GM23338 (cell line): Measurements from ENCODE around the gene CCDC63. TPM values are rescaled to one million over a fixed set of nuclear protein-coding genes. Genes with fewer than 3 reads are reported as not detected.

Experiments
- ATAC-seq: fragments of 200-7000 bp; cut with Tn5 transposase; 3 replicates; pipeline ENCODE4 v1.9.1; 2020
- DNase-seq: peaks from one replicate; pipeline ENCODE4 v3.0.0-alpha.2; 2015; ENCODE audit warnings: low spot score
- H2AFZ ChIP-seq: fragments of 200-600 bp; sonication (generic); 2 replicates; pipeline ENCODE4 v1.8.0; 2016; ENCODE audit warnings: antibody characterized with exemption, mild to moderate bottlenecking, moderate library complexity
- H3F3A ChIP-seq: fragments of 200-600 bp; sonication (generic); replicated peaks from 2 replicates; pipeline ENCODE4 v1.8.0; 2017; ENCODE audit warnings: antibody characterized with exemption, mixed run types, low read depth
- H3K27ac ChIP-seq: fragments of 200-600 bp; sonication (generic); 2 replicates; pipeline ENCODE4 v1.6.1; 2016; ENCODE audit warnings: low read depth
- H3K27me3 ChIP-seq: fragments of 200-600 bp; sonication (generic); 2 replicates; pipeline ENCODE4 v1.8.0; 2016; ENCODE audit warnings: mild to moderate bottlenecking, mixed run types, moderate library complexity; ENCODE audit not compliant: insufficient read depth
- H3K36me3 ChIP-seq: fragments of 200-600 bp; sonication (generic); 2 replicates; pipeline ENCODE4 v1.8.0; 2016; ENCODE audit warnings: mild to moderate bottlenecking; ENCODE audit not compliant: insufficient read depth
- H3K4me1 ChIP-seq: fragments of 200-600 bp; sonication (generic); 2 replicates; pipeline ENCODE4 v1.8.0; 2016; ENCODE audit warnings: mild to moderate bottlenecking, moderate library complexity; ENCODE audit not compliant: insufficient read depth
- H3K4me2 ChIP-seq: fragments of 200-600 bp; sonication (generic); 2 replicates; pipeline ENCODE4 v1.7.1; 2017; ENCODE audit warnings: mixed run types
- H3K4me3 ChIP-seq: fragments of 200-600 bp; sonication (generic); 2 replicates; pipeline ENCODE4 v1.6.1; 2016; ENCODE audit warnings: mixed run types
- H3K79me2 ChIP-seq: fragments of 200-600 bp; sonication (generic); replicated peaks from 2 replicates; pipeline ENCODE4 v1.8.0; 2017; ENCODE audit warnings: mild to moderate bottlenecking; ENCODE audit not compliant: insufficient read depth
- H3K9me2 ChIP-seq: fragments of 200-600 bp; sonication (generic); 2 replicates; pipeline ENCODE4 v1.8.0; 2017; ENCODE audit not compliant: insufficient read depth
- H4K20me1 ChIP-seq: fragments of 200-600 bp; sonication (generic); replicated peaks from 2 replicates; pipeline ENCODE4 v1.8.0; 2017; ENCODE audit warnings: mild to moderate bottlenecking; ENCODE audit not compliant: insufficient read depth
- H3K27ac Mint-ChIP-seq: 2 replicates; pipeline ENCODE4 v1.8.0; 2020; ENCODE audit warnings: inconsistent platforms, mild to moderate bottlenecking, moderate library complexity, mixed read lengths
- H3K27me3 Mint-ChIP-seq: 3 replicates; pipeline ENCODE4 v1.8.0; 2022; ENCODE audit warnings: low read depth, mild to moderate bottlenecking, moderate library complexity, mixed read lengths, inconsistent platforms; ENCODE audit not compliant: insufficient read depth, poor library complexity
- H3K36me3 Mint-ChIP-seq: 3 replicates; pipeline ENCODE4 v1.8.0; 2021; ENCODE audit warnings: low read depth, mild to moderate bottlenecking, inconsistent platforms, moderate library complexity, mixed read lengths
- H3K4me1 Mint-ChIP-seq: 3 replicates; pipeline ENCODE4 v1.8.0; 2020; ENCODE audit warnings: mild to moderate bottlenecking, inconsistent platforms, mixed read lengths
- H3K4me3 Mint-ChIP-seq: 3 replicates; pipeline ENCODE4 v1.8.0; 2021; ENCODE audit warnings: moderate library complexity, mild to moderate bottlenecking, inconsistent platforms, mixed read lengths
- H3K9me3 Mint-ChIP-seq: 3 replicates; pipeline ENCODE4 v1.8.0; 2020; ENCODE audit warnings: moderate library complexity, mild to moderate bottlenecking, inconsistent platforms, mixed read lengths
- CTCF ChIP-seq, 2 experiments: fragments of 200-600 bp in 1 of 2; sonication (generic) in 1 of 2; conservative IDR thresholded peaks; 2 replicates each; pipeline versions ENCODE4 v1.5.1 to v1.6.1; 2016 to 2017; ENCODE audit warnings: antibody characterized with exemption in 2 of 2, low read depth in 2 of 2, mild to moderate bottlenecking in 2 of 2, moderate library complexity in 1 of 2
- ETS1 ChIP-seq: IDR thresholded peaks from 2 replicates; pipeline ENCODE4 v1.6.1; 2016; ENCODE audit warnings: antibody characterized with exemption
- EZH2 ChIP-seq: fragments of 200-600 bp; sonication (generic); IDR thresholded peaks from one replicate; pipeline ENCODE4 v1.8.0; 2017; ENCODE audit warnings: antibody characterized with exemption, mild to moderate bottlenecking, low read depth; ENCODE audit not compliant: unreplicated experiment
- REST ChIP-seq: IDR thresholded peaks from one replicate; pipeline ENCODE4 v1.6.1; 2018; ENCODE audit warnings: antibody characterized with exemption; ENCODE audit not compliant: unreplicated experiment
- STAT1 ChIP-seq: IDR thresholded peaks from one replicate; pipeline ENCODE4 v1.6.1; 2016; ENCODE audit warnings: antibody characterized with exemption; ENCODE audit not compliant: unreplicated experiment
- ZNF462 ChIP-seq: fragments of 250-450 bp; sonication (Bioruptor Pico); IDR thresholded peaks from 2 replicates; pipeline ENCODE4 v1.5.0; 2020; ENCODE audit warnings: mild to moderate bottlenecking, moderate library complexity
- polyA plus RNA-seq: library from polyadenylated mRNA; unstranded; fragments of >200 nt; fragmentation: Nextera tagmentation; extraction: Ambion mirVana; gene quantifications from 2 replicates; pipeline ENCODE4 v1.2.1, GENCODE V29; 2016
- total RNA-seq: library from RNA; depleted of rRNA; stranded (reverse); fragments of >200 nt; shearing (Covaris generic); gene quantifications from 2 replicates; pipeline ENCODE4 v1.2.3, GENCODE V29; 2014

Gene CCDC63
- total and polyA plus RNA-seq, 2 experiments from 2014 or later = 1.8 TPM; not detected in 1

- no peak for TF ChIP-seq ZNF462 (CRISPR knock-in tag)
- no peak for TF ChIP-seq EZH2
These were observed 84.5 kb downstream of the CCDC63 start (continued) for GRCh38 chr12:110931315-110931728.

- H2AFZ ChIP-seq = 0 out of 2 replicates have a peak overlapping the region, but pooled peaks have one; percentile 56
- peaks cover 37% of the 10 kb centered on the region for H3K4me1 Mint-ChIP-seq
- H3K36me3 ChIP-seq = no peaks in the 10 kb centered on the region
- H3K27ac Mint-ChIP-seq = no peak overlapping the region
- peaks cover 10% of the 10 kb centered on the region for H3K27me3 Mint-ChIP-seq
- H3K79me2 ChIP-seq = no peaks in the 10 kb centered on the region
- H3K4me3 Mint-ChIP-seq = no peak overlapping the region
- peaks cover 12% of the 10 kb centered on the region for H3K4me1 ChIP-seq
- H4K20me1 ChIP-seq = no peaks in the 10 kb centered on the region
- H3K4me2 ChIP-seq = no peak overlapping the region
- no peaks in the 10 kb centered on the region for H3F3A ChIP-seq
- H3K27ac ChIP-seq = peak overlapping the region; percentile 50; the same call in 1 of the 2 replicates
- H3K9me2 ChIP-seq = 0 out of 2 replicates have a peak, but pooled peaks cover 5% of the 10 kb centered on the region
- H3K36me3 Mint-ChIP-seq = peaks cover 6% of the 10 kb centered on the region; the same call in 1 of the 3 replicates
- peaks cover 5% of the 10 kb centered on the region; the same call in 2 of the 3 replicates for H3K9me3 Mint-ChIP-seq
- ATAC-seq = no peak
- peak; percentile 68 for DNase-seq
- TF ChIP-seq CTCF (conservative IDR thresholded peaks at IDR 0.05; ENCODE audit: low read depth in 2 of 2) (peak; percentile 78 to 79), ETS1 (no peak), EZH2 (no peak), REST (no peak), STAT1 (no peak)
- no peaks in the 10 kb centered on the region for H3K27me3 ChIP-seq
- H3K4me3 ChIP-seq = no peak overlapping the region
These were observed 85.3 kb downstream of the CCDC63 start for GRCh38 chr12:110932046-110932445.
